K562 (cell line): ENCODE results near the gene USF2. TPM values are rescaled to one million over a fixed set of nuclear protein-coding genes. Genes with fewer than 3 reads are reported as not detected.
A peak's percentile ranks its signal among the peaks of the same experiment; 100 is the strongest.

Source experiments
- BMI1 ChIP-seq: fragments of 150-350 bp; IDR thresholded peaks from 2 replicates; pipeline ENCODE4 v1.6.1; 2014; ENCODE audit warnings: low read length
- CC2D1A ChIP-seq: fragments of 450-650 bp; IDR thresholded peaks from 2 replicates; pipeline ENCODE4 v1.6.1; 2017; ENCODE audit warnings: mild to moderate bottlenecking
- CCNT2 ChIP-seq: IDR thresholded peaks from 2 replicates; pipeline ENCODE4 v1.6.1; 2011; ENCODE audit warnings: borderline replicate concordance, low read depth, mild to moderate bottlenecking, moderate library complexity, mixed read lengths, low read length; ENCODE audit not compliant: insufficient read length; ENCODE audit errors: extremely low read depth
- E2F3 ChIP-seq: fragments of 250-450 bp; sonication (Bioruptor Pico); IDR thresholded peaks from 2 replicates; pipeline ENCODE4 v1.4.0; 2020; ENCODE audit warnings: mild to moderate bottlenecking
- ELF4 ChIP-seq: fragments of 450-650 bp; formaldehyde crosslinking; IDR thresholded peaks from 2 replicates; pipeline ENCODE4 v1.4.0; 2022; ENCODE audit warnings: missing genetic modification characterization
- FOXP1 ChIP-seq: sonication (generic); formaldehyde crosslinking; IDR thresholded peaks from 2 replicates; pipeline ENCODE4 v1.8.0; 2022; ENCODE audit warnings: mild to moderate bottlenecking, missing genetic modification reagents
- GABPB1 ChIP-seq: sonication (generic); formaldehyde crosslinking; IDR thresholded peaks from 2 replicates; pipeline ENCODE4 v1.8.0; 2022; ENCODE audit warnings: mild to moderate bottlenecking, missing genetic modification reagents
- HIVEP1 ChIP-seq: fragments of 250-450 bp; sonication (Bioruptor Pico); IDR thresholded peaks from 2 replicates; pipeline ENCODE4 v1.4.0; 2020; ENCODE audit warnings: mild to moderate bottlenecking
- HNRNPH1 ChIP-seq: fragments of 200-400 bp; formaldehyde crosslinking; optimal IDR thresholded peaks from 2 replicates; pipeline ENCODE3; 2017; ENCODE audit warnings: low read depth, mild to moderate bottlenecking, low read length, moderate library complexity
- KLF1 ChIP-seq: fragments of 450-650 bp; IDR thresholded peaks from 2 replicates; pipeline ENCODE4 v1.6.1; 2016; ENCODE audit warnings: missing genetic modification characterization, missing compliant biosample characterization
- SNRNP70 ChIP-seq: fragments of 200-400 bp; formaldehyde crosslinking; optimal IDR thresholded peaks from 2 replicates; pipeline ENCODE3; 2017; ENCODE audit warnings: low read depth, low read length
- STAT5A ChIP-seq: IDR thresholded peaks from 2 replicates; pipeline ENCODE4 v1.6.1; 2012; ENCODE audit warnings: low read length, inconsistent platforms, borderline replicate concordance
- TARDBP ChIP-seq: fragments of 450-650 bp; IDR thresholded peaks from 2 replicates; pipeline ENCODE4 v1.6.1; 2016
- ZNF41 ChIP-seq: fragments of 250-450 bp; sonication (Bioruptor Pico); conservative IDR thresholded peaks from 2 replicates; pipeline ENCODE4 v1.4.0; 2020; ENCODE audit warnings: mild to moderate bottlenecking
- ZNF780A ChIP-seq: fragments of 250-450 bp; sonication (Bioruptor Pico); IDR thresholded peaks from 2 replicates; pipeline ENCODE4 v1.5.0; 2021; ENCODE audit warnings: mild to moderate bottlenecking
- polyA plus RNA-seq, 8 experiments: library from polyadenylated mRNA; depleted of rRNA in 4 of 8; stranded (reverse) in 5 of 8; unstranded in 3 of 8; fragments of >200 nt; fragmentation: Nextera tagmentation in 2 of 8; fragmentation: Illumina TruSeq in 1 of 8; extraction: Ambion mirVana in 2 of 8; extraction: Trizol in 1 of 8; gene quantifications; 2 replicates each; pipeline versions ENCODE4 v1.2.1 to v1.2.3, GENCODE V29; 2011 to 2014; ENCODE audit warnings: inconsistent platforms in 1 of 8, missing spikeins in 1 of 8
- total RNA-seq, 7 experiments: library from RNA; depleted of rRNA in 6 of 7; stranded (reverse); fragments of >200 nt in 6 of 7; fragmentation: Illumina TruSeq in 2 of 7; extraction: Trizol in 2 of 7; gene quantifications; 2 replicates each; pipeline versions ENCODE4 v1.2.1 to v1.2.3, GENCODE V29; 2011 to 2021; ENCODE audit warnings: low replicate concordance in 1 of 7
- TF ChIP-seq, protein P1 (sequence below): fragments of 250-450 bp; sonication (Bioruptor Pico); IDR thresholded peaks from 2 replicates; pipeline ENCODE4 v1.5.1; 2021; ENCODE audit warnings: mild to moderate bottlenecking
- TF ChIP-seq, protein P2 (sequence below): fragments of 250-450 bp; sonication (Bioruptor Pico); IDR thresholded peaks from 2 replicates; pipeline ENCODE4 v1.4.0; 2020; ENCODE audit warnings: mild to moderate bottlenecking, moderate library complexity, borderline replicate concordance
- TF ChIP-seq, protein P3 (sequence below): fragments of 200-800 bp; sonication (Bioruptor generic); IDR thresholded peaks from 2 replicates; pipeline ENCODE4 v1.6.1; 2017; ENCODE audit warnings: missing genetic modification characterization, missing compliant biosample characterization
- TF ChIP-seq, protein P4 (sequence below): sonication (generic); formaldehyde crosslinking; IDR thresholded peaks from 2 replicates; pipeline ENCODE4 v1.8.1; 2022; ENCODE audit warnings: missing genetic modification reagents
- TF ChIP-seq, protein P5 (sequence below): sonication (generic); formaldehyde crosslinking; IDR thresholded peaks from 2 replicates; pipeline ENCODE4 v1.8.0; 2022; ENCODE audit warnings: mild to moderate bottlenecking, missing genetic modification reagents

The USF2 gene
- total and polyA plus RNA-seq, 9 of the 15 experiments (the other 6 are each of a cell fraction or from before 2014, with no cell fraction given), result 0.27 to 93.7 (median 58.4) TPM

DNA sequence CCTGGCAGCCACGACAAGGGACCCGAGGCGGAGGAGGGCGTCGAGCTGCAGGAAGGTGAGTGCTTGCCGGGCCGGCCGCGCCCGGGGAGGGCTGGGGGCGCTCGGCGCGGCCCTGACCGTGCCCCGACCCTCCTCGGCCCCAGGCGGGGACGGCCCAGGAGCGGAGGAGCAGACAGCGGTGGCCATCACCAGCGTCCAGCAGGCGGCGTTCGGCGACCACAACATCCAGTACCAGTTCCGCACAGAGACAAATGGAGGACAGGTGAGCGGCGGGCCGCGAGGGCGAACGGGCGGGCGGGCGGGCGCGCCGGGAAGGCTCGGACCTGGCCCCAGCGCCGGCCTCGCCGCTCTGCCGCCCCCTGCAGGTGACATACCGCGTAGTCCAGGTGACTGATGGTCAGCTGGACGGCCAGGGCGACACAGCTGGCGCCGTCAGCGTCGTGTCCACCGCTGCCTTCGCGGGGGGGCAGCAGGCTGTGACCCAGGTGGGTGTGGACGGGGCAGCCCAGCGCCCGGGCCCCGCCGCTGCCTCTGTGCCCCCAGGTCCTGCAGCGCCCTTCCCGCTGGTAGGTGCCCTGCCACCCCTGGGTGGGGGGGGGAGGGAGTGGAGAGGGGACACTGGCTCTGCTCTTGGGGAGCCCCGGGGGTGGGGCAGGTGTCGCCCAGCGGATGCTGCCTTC lies 816 bp downstream of the USF2 start (continued):
- TF ChIP-seq HNRNPH1 (no peak), CC2D1A (no peak), E2F3 (no peak), ELF4 (CRISPR knock-in tag) (no peak), FOXP1 (peak; percentile 43; the same call in 1 of the 2 replicates), BMI1 (no peak), HIVEP1 (CRISPR knock-in tag) (no peak), GABPB1 (peak; percentile 58; the same call in 1 of the 2 replicates), CCNT2 (peak; percentile 36), TARDBP (no peak), ZNF780A (no peak), ZNF41 (CRISPR knock-in tag) (no peak), STAT5A (no peak), SNRNP70 (no peak), KLF1 (tag) (no peak)
- TF ChIP-seq, protein P1, sequence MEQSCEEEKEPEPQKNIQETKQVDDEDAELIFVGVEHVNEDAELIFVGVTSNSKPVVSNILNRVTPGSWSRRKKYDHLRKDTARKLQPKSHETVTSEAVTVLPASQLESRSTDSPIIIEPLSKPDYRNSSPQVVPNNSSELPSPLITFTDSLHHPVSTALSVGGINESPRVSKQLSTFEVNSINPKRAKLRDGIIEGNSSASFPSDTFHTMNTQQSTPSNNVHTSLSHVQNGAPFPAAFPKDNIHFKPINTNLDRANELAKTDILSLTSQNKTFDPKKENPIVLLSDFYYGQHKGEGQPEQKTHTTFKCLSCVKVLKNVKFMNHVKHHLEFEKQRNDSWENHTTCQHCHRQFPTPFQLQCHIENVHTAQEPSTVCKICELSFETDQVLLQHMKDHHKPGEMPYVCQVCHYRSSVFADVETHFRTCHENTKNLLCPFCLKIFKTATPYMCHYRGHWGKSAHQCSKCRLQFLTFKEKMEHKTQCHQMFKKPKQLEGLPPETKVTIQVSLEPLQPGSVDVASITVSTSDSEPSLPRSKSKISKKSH (CRISPR knock-in tag), result no peak
- TF ChIP-seq, protein P2, sequence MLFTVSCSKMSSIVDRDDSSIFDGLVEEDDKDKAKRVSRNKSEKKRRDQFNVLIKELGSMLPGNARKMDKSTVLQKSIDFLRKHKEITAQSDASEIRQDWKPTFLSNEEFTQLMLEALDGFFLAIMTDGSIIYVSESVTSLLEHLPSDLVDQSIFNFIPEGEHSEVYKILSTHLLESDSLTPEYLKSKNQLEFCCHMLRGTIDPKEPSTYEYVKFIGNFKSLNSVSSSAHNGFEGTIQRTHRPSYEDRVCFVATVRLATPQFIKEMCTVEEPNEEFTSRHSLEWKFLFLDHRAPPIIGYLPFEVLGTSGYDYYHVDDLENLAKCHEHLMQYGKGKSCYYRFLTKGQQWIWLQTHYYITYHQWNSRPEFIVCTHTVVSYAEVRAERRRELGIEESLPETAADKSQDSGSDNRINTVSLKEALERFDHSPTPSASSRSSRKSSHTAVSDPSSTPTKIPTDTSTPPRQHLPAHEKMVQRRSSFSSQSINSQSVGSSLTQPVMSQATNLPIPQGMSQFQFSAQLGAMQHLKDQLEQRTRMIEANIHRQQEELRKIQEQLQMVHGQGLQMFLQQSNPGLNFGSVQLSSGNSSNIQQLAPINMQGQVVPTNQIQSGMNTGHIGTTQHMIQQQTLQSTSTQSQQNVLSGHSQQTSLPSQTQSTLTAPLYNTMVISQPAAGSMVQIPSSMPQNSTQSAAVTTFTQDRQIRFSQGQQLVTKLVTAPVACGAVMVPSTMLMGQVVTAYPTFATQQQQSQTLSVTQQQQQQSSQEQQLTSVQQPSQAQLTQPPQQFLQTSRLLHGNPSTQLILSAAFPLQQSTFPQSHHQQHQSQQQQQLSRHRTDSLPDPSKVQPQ (CRISPR knock-in tag), result no peak
- TF ChIP-seq, protein P3, sequence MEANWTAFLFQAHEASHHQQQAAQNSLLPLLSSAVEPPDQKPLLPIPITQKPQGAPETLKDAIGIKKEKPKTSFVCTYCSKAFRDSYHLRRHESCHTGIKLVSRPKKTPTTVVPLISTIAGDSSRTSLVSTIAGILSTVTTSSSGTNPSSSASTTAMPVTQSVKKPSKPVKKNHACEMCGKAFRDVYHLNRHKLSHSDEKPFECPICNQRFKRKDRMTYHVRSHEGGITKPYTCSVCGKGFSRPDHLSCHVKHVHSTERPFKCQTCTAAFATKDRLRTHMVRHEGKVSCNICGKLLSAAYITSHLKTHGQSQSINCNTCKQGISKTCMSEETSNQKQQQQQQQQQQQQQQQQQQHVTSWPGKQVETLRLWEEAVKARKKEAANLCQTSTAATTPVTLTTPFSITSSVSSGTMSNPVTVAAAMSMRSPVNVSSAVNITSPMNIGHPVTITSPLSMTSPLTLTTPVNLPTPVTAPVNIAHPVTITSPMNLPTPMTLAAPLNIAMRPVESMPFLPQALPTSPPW (CRISPR knock-in tag), result peak; percentile 62; the same call in 1 of the 2 replicates
- TF ChIP-seq, protein P4, sequence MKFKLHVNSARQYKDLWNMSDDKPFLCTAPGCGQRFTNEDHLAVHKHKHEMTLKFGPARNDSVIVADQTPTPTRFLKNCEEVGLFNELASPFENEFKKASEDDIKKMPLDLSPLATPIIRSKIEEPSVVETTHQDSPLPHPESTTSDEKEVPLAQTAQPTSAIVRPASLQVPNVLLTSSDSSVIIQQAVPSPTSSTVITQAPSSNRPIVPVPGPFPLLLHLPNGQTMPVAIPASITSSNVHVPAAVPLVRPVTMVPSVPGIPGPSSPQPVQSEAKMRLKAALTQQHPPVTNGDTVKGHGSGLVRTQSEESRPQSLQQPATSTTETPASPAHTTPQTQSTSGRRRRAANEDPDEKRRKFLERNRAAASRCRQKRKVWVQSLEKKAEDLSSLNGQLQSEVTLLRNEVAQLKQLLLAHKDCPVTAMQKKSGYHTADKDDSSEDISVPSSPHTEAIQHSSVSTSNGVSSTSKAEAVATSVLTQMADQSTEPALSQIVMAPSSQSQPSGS (CRISPR knock-in tag), result no peak
- TF ChIP-seq, protein P5, sequence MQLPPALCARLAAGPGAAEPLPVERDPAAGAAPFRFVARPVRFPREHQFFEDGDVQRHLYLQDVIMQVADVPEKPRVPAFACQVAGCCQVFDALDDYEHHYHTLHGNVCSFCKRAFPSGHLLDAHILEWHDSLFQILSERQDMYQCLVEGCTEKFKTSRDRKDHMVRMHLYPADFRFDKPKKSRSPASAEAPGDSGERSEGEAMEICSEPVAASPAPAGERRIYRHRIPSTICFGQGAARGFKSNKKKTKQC (CRISPR knock-in tag), result no peak
